Motor neuron (in vitro differentiated cells): ENCODE data around the gene LDLRAD3. TPM values are rescaled to one million over a fixed set of nuclear protein-coding genes. Genes with fewer than 3 reads are reported as not detected.

ENCODE experiments used
- ATAC-seq, 8 experiments: fragments of 200-7000 bp; cut with Tn5 transposase; replicated peaks in 6 of 8; 2 replicates each; pipeline ENCODE4 v1.8.0; 2021; ENCODE audit warnings: mild to moderate bottlenecking in 8 of 8, moderate library complexity in 8 of 8
- H3K27ac ChIP-seq, 2 donors: fragments of 250-450 bp; sonication (Bioruptor Pico); 2 replicates each; pipeline ENCODE4 v1.9.0; 2021; ENCODE audit warnings: antibody characterized with exemption in 2 of 2, mild to moderate bottlenecking in 2 of 2, moderate library complexity in 1 of 2
- H3K4me1 ChIP-seq, 2 donors: fragments of 250-450 bp; sonication (Bioruptor Pico); replicated peaks in 1 of 2; 2 replicates each; pipeline ENCODE4 v1.6.1; 2021; ENCODE audit warnings: antibody characterized with exemption in 2 of 2, mild to moderate bottlenecking in 2 of 2, moderate library complexity in 1 of 2
- H3K4me3 ChIP-seq, 5 donors: fragments of 250-450 bp; sonication (Bioruptor Pico); 2 replicates each; pipeline ENCODE4 v1.9.0; 2021; ENCODE audit warnings: antibody characterized with exemption in 5 of 5, mild to moderate bottlenecking in 5 of 5, moderate library complexity in 4 of 5
- WGBS, 10 experiments: fragments of 450-650 bp; shearing (Covaris generic); methylation state at CpG; one replicate each; pipeline ENCODE4 v1.0.0; 2022; 5-methylcytosine and 5-hydroxymethylcytosine counted together
- in situ Hi-C, 9 experiments: fragments of 400-800 bp; cut with MboI; loops; one replicate each; pipeline ENCODE4 v1.15.0; 2021; ENCODE audit warnings: low sequenced_read_pairs in 9 of 9, low pct_unique_long_range_greater_than_20kb in 2 of 9; ENCODE audit not compliant: unreplicated experiment in 9 of 9
- total RNA-seq, 8 experiments: library from RNA; unstranded; fragments of 300-600 nt; gene quantifications; 2 replicates each; pipeline versions ENCODE4 v1.2.3 to v1.2.4, GENCODE V29; 2022

LDLRAD3 gene
- total RNA-seq, 8 experiments from 2014 or later, result 6.8 to 37.0 (median 21.8) TPM

DNA sequence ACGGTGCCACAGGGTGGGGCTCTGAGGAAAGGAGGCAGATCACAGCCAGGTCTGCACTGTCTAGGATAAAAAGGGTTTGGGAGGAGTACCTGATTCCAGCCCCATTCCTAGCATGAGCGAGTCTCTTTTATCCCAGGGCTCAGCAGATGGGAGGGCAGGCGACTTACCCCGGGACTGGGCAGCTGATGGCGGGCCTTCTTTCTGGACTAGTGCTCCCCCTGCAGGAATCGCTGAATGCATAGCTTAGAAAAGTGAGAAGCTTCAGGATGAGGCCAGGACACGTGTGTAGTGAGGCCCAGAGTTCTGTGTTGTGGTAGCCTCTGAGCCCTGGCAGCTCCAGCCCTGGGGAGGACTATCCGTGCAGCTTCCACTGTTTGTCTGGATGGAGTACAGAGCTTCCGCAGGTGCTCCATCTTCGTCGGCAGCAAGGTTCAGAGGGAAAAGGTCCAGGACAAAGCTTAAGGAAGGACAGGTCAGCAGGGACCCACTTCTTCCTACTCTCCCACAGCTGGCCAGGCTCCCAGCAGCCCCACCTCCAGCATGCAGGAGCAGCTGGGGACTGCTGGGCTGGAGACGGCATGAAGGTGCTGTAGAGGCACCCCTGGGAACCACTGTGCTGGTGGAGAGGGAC lies 315.0 kb downstream of the LDLRAD3 start:
- in situ Hi-C loops, result loop anchor here in 5 of 9 experiments (25.0 kb wide), 8 partner anchors 97 to 772 kb away; partner anchors contain the start of gene FJX1 (in 4 of the 5)
- Histone ChIP-seq H3K4me3 (no peak overlapping the region), H3K4me1 (peaks cover 4 to 22% of the 10 kb centered on the region in 2 donors), H3K27ac (no peak overlapping the region)
- peak; percentile 84 to 96 (median 92) for ATAC-seq
- WGBS, 10 experiments, result 20 to 100% (median 68%) methylated on average over 1 to 6 of the region's 12 CpGs; no CpG with 5 or more reads in 1 of the 10 experiments

DNA sequence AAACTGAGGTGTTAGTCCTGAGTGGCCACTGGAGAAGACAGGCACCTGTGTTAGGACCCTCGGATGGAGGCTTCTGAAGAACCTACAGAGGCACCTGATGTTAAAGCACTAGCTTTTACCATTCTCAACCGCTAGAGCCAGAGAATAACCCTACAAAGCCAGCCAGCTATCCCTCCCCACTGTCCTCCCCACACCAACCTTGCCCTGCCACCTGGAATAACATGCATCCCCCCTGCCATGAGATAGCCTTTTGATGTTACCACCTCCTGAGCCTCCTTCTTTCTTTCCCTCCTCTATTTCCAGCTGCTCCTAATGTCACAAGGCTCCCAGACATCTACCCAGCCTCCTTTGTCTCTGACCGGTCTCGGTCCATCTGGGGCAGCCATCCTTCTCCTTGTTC lies 317.2 kb downstream of the LDLRAD3 start:
- no peak overlapping the region for H3K4me3 ChIP-seq
- no peak overlapping the region for H3K27ac ChIP-seq
- peaks cover 4 to 27% of the 10 kb centered on the region in 2 donors for H3K4me1 ChIP-seq
- no peak for ATAC-seq
- in situ Hi-C loops, result loop anchor here in 7 of 9 experiments (10.0 to 25.0 kb wide), 10 partner anchors 99 to 774 kb away; partner anchors contain the start of gene FJX1 (in 6 of the 7)
- 50 to 93% (median 78%) methylated on average over 1 to 4 of the region's 4 CpGs; no CpG with 5 or more reads in 2 of the 10 experiments for WGBS, 10 experiments

DNA sequence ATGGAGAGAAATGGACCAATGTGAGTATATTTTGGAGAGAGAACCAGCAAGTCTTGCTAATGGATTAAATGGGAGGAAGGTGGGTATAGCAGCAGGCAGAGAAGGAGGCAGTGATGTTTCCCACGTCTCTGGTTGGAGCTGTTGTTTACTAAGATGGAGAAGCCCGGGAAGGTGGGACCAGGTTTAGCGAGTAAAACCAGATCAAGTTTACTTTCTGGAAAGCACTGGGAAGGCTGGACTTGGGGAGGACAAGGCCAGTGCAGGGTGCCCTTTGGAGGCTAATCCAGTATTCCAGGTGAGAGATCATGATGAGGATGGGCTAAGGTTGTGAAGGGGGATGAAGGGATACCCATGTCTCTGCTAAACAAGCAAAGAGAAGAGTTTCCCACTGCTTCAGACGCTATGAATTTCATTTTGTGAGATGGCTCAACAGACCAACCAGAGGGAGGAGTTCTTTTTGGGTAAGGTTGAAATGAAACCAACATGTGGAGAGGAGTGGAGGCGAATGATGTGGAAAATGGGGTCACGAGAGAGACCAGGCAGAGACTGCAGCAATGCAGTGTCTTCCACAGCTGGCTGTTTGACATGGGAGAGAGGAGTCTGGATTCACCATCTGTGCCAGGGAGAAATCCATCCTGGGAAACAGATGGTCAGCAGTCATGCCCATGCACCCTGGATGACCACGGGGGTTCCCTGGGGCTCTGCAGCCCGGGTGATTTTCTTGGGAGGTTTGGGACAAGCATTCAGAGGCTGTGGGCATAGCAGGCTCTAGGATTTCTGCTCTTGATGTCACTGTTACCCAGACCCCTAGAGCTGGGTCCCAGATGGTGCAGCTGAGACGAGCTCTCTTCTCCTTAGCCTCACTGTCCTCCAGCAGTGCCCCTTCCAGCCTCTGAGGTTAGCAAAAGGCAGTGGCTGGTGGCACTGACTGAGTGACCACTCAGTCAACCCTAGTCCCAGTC lies 320.4 kb downstream of the LDLRAD3 start:
- in situ Hi-C loops, result loop anchor here in 7 of 9 experiments (10.0 to 25.0 kb wide), 10 partner anchors 102 to 777 kb away; partner anchors contain the start of gene FJX1 (in 6 of the 7)
- Histone ChIP-seq H3K4me1 (peaks cover 9 to 11% of the 10 kb centered on the region in 2 donors), H3K4me3 (no peak overlapping the region), H3K27ac (no peak overlapping the region)
- 51 to 100% (median 83%) methylated on average over 1 to 6 of the region's 9 CpGs for WGBS, 10 experiments
- no peak for ATAC-seq

DNA sequence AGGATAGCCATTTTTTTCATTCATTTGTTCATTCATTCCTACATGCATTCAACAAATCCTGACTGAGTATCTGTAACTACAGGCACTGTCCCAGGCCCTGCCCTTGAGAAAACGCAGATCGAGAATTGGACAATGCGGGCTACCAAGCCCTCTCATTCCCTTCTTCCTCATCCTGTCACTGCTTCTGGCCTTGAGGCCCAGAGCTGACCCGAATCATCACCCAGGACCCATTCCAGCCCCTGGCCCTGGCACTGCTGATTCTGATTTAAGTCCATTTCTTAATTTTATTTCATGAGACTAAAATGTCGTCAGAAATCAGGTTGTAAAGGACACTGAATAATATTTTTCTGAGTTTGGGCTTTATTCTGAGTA lies 321.1 kb downstream of the LDLRAD3 start:
- H3K27ac ChIP-seq, result no peak overlapping the region
- no peak for ATAC-seq
- H3K4me1 ChIP-seq, result peaks cover 9 to 11% of the 10 kb centered on the region in 2 donors
- in situ Hi-C loops, result loop anchor here in 7 of 9 experiments (10.0 to 25.0 kb wide), 10 partner anchors 103 to 778 kb away; partner anchors contain the start of gene FJX1 (in 6 of the 7)
- no peak overlapping the region for H3K4me3 ChIP-seq
- WGBS, 10 experiments, result 50 to 100% (median 71%) methylated on average over 1 to 4 of the region's 5 CpGs; no CpG with 5 or more reads in 2 of the 10 experiments

DNA sequence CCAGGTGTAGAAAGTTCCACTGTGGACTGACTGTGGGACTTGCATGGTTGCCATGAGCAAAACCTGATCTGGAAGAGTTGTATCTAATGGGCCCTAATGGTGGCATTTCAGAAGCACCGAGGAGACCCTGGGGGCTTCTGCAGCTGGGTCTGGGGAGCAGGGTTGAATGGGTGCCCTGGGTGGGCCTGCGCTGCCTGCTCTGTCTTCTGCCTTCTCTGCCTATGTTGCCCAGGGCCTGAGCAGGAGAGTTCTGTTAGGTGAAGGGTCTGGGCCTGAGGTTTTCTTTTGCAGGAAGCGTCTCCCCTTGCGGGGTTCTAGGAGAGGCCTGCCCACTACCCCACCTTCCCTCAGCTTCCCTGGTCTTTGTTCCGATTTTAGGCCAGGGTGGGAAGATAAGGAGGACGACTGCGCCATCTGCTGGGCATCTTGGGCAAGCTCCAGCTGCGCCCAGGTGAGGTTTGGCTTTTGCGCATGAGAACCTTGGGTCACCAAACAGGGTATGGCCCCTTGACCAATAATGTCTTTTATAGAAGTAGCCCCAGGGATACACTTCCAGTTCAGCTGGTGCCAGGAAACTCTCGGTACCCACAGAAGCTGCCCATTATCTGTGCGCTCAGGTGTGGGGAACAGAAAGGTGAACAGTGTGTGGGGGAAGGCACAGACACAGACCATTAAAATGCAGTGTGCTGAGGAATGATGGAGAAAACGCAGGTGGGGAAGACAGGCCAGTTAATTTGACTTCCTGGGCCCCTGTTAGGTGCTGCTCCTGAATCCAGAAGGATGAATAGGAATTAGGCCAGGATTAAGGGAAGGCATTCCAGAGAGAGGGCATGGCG lies 322.1 kb downstream of the LDLRAD3 start:
- Histone ChIP-seq H3K4me3 (no peak overlapping the region), H3K4me1 (peaks cover 9 to 11% of the 10 kb centered on the region in 2 donors), H3K27ac (no peak overlapping the region)
- in situ Hi-C loops, result loop anchor here in 7 of 9 experiments (10.0 to 25.0 kb wide), 10 partner anchors 104 to 779 kb away; partner anchors contain the start of gene FJX1 (in 6 of the 7)
- WGBS, 10 experiments, result 0 to 100% (median 35%) methylated on average over 1 to 4 of the region's 13 CpGs; no CpG with 5 or more reads in 1 of the 10 experiments
- peak; percentile 71 to 93 (median 88) for ATAC-seq

DNA sequence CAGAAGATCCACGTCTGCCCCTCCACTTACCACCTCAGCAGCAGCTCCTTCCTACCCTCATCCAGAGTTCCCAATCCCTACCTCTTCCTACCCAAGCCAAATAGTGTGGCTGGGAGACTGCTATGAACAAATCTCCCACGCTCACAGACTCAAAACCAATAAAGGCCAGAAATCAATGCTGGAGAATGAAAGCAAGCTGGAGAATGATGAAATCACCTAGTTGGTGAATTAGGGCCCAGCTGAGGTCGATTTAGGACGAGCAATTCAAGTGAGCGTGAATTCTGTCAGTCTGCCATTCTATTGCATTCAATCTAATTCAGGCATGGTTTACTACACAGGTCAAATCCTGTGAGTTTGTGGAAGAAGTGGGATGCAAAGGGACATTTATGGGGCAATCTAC lies 322.9 kb downstream of the LDLRAD3 start:
- 40 to 48% (median 41%) methylated on average over 2 to 4 of the region's 5 CpGs; no CpG with 5 or more reads in 7 of the 10 experiments for WGBS, 10 experiments
- in situ Hi-C loops, result loop anchor here in 7 of 9 experiments (10.0 to 25.0 kb wide), 10 partner anchors 104 to 779 kb away; partner anchors contain the start of gene FJX1 (in 6 of the 7)
- peak in 5 of 8 experiments; percentile 26 to 59 (median 44) for ATAC-seq

DNA sequence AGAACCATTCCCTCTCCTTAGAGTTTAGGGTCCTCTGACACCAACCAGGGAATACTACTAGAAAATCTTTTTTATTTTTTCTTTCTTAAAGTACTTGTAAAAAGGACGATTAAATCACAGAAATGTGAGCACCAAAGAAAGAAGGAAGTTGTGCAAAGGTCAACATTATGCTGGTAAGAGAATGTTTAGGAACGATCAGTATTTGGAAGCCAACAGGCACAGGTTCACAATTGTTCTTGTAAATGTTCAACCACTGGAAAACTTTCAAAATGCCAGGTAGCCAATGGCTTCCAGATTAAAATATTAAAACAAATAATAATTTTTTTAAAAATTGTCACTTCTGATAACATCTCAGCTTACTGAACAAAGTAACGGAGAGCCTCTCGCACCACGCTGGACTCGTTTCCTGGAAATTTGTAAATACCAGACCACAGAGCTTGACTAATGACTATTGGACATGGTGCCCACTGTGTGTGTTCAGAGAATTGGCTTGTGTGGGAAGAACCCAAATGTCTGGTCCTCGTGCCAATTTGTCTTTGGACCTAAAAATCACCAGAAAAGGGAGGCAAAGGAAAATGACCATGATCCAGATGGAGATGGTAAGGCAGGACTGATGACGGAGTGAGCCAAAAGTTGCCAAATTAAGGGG lies 324.6 kb downstream of the LDLRAD3 start:
- H3K4me3 ChIP-seq, result no peak overlapping the region
- H3K27ac ChIP-seq, result no peak overlapping the region
- WGBS, 10 experiments, result 40 to 86% (median 77%) methylated on average over 1 to 8 of the region's 8 CpGs
- in situ Hi-C loops, result loop anchor here in 7 of 9 experiments (10.0 to 25.0 kb wide), 10 partner anchors 106 to 781 kb away; partner anchors contain the start of gene FJX1 (in 6 of the 7)
- peaks cover 12 to 16% of the 10 kb centered on the region in 2 donors for H3K4me1 ChIP-seq
- no peak for ATAC-seq

More for the DNA sequence above, 322.9 kb downstream of the LDLRAD3 start:
- no peak overlapping the region for H3K27ac ChIP-seq
- no peak overlapping the region for H3K4me3 ChIP-seq
- H3K4me1 ChIP-seq, result peaks cover 9 to 11% of the 10 kb centered on the region in 2 donors

DNA sequence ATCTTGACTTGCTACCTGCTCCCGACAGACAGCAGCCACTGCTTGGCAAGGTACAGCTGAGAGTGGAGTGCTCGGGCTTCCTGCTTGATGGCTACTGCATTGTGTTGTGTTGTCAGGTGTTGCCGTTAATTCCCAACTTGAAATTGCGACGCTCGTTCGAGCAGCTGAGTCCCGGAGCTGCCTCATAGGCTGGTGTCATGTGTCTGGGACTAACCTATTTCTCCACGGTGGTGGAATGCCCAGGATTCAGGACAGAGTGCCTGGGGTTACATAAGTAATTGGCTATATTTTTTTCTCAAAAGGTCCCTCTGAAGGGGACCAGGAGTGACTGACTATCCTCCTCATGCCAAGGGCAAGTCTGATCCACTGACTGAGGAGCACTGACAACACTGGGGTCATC lies 326.8 kb downstream of the LDLRAD3 start:
- no peak for ATAC-seq
- 80 to 94% (median 86%) methylated on average over 1 to 8 of the region's 9 CpGs; no CpG with 5 or more reads in 5 of the 10 experiments for WGBS, 10 experiments
- in situ Hi-C loops, result loop anchor here in 5 of 9 experiments (25.0 kb wide), 8 partner anchors 108 to 783 kb away; partner anchors contain the start of gene FJX1 (in 4 of the 5)

DNA sequence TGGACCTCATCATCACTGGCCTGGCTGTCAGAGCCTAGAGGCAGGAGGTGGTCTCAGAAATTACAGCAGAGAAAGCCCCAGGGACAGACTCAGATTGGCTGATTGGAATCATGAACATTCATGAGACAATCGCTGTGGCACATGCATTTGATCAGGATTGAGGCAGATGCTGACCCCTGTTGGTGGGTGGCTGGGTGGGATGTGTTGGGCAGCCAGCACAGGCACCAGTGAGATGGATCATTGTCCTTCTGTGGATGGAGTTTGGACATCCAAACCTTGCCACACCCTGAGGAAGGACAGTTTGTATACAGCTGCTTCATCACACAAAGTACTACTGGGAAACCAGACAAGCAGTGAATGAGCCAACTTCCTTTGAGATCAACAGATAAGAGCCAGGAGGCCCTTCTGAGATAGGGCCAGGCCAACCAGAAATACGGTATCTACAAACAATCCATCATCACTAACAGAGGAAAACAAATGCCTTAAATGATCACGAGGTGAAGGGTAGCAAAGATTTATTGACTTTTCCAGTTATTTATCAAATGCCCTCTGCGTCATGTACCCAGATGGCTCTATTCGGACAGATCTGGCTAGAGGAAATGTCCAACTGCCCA lies 328.0 kb downstream of the LDLRAD3 start:
- in situ Hi-C loops, result loop anchor here in 5 of 9 experiments (25.0 kb wide), 8 partner anchors 110 to 785 kb away; partner anchors contain the start of gene FJX1 (in 4 of the 5)

More for the DNA sequence above, 326.8 kb downstream of the LDLRAD3 start:
- Histone ChIP-seq H3K4me1 (peaks cover 12 to 16% of the 10 kb centered on the region in 2 donors), H3K27ac (no peak overlapping the region), H3K4me3 (no peak overlapping the region)

DNA sequence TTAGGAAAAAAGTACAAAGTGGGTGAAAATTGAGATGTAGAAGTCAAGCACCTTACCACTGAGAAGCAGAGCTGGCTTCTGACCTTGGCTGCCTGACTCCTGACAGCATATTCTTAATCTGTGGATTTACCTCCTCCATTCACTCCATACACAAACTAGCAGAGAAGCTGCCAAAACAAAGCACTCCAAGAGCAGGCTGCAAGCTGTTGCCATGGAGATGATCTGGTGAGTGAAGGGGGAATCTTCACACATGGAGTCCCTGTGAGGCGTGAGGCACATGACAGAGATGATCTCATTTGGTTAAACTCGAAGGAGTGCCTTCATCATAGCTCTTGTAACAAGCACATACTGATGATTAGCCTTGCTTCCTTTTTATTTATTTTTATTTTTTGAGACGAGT lies 329.2 kb downstream of the LDLRAD3 start:
- peak in 5 of 8 experiments; percentile 92 to 98 (median 97) for ATAC-seq
- H3K4me3 ChIP-seq, result no peak overlapping the region
- no peak overlapping the region for H3K27ac ChIP-seq
- 40 to 80% (median 52%) methylated on average over 1 to 2 of the region's 3 CpGs; no CpG with 5 or more reads in 5 of the 10 experiments for WGBS, 10 experiments
- H3K4me1 ChIP-seq, result peaks cover 8% of the 10 kb centered on the region in 2 donors
- in situ Hi-C loops, result loop anchor here in 5 of 9 experiments (25.0 kb wide), 8 partner anchors 111 to 786 kb away; partner anchors contain the start of gene FJX1 (in 4 of the 5)

More for the DNA sequence above, 328.0 kb downstream of the LDLRAD3 start:
- 40 to 100% (median 93%) methylated on average over 1 to 5 of the region's 5 CpGs for WGBS, 10 experiments
- no peak overlapping the region for H3K4me3 ChIP-seq
- peaks cover 6 to 7% of the 10 kb centered on the region in 2 donors for H3K4me1 ChIP-seq
- ATAC-seq, result no peak
- no peak overlapping the region for H3K27ac ChIP-seq

DNA sequence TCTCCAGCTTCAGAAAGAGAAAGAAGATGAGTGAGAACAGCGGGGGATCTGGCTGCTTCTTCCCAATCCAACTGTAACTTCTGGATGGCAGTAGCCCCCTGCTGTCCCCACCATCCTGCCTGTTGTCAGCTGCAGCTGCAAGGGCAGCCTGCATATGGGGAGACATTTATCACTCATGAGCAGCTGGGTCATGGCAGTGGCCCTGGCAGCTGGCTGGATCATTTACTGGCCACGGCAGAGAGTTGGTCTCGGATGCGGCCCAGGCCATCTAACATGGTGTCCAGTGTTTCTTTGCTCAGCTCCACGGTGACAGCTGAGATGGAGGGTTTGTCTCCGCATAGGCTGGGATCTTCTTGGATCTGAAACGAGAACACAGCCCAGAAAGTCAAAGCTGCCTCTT lies 330.6 kb downstream of the LDLRAD3 start:
- Histone ChIP-seq H3K4me1 (peaks cover 20% of the 10 kb centered on the region in 2 donors), H3K27ac (no peak overlapping the region), H3K4me3 (no peak overlapping the region)
- no peak for ATAC-seq
- in situ Hi-C loops, result loop anchor here in 5 of 9 experiments (25.0 kb wide), 8 partner anchors 112 to 787 kb away; partner anchors contain the start of gene FJX1 (in 4 of the 5)
- WGBS, 10 experiments, result 40 to 83% (median 80%) methylated on average over 1 to 6 of the region's 7 CpGs; no CpG with 5 or more reads in 5 of the 10 experiments
